Common myeloid progenitor, CD34-positive (primary cell): ENCODE measurements around the gene PPM1E.
"Not testable (repeated sequence)": the region's sequence is repeated elsewhere in the genome, so short reads cannot be mapped to it uniquely, and the experiment has no call there.

Experiments used
- CTCF ChIA-PET: fragments of 350-600 bp; sonication (Branson Sonifier 250); formaldehyde crosslinking; loops from one replicate; lab custom pipeline; 2021; ENCODE audit warnings: antibody characterized with exemption; lab: Charles Lee
- POLR2A ChIA-PET: fragments of 350-600 bp; sonication (Branson Sonifier 250); formaldehyde crosslinking; loops from one replicate; lab custom pipeline; 2021; ENCODE audit warnings: antibody characterized with exemption; lab: Charles Lee
- DNase-seq, 3 donors: peaks; one replicate each; pipeline versions ENCODE4 v3.0.0 to v3.0.0-alpha.2; 2013
- H3K27ac ChIP-seq, 2 experiments: 1 replicate in 1 of 2; 2 replicates in 1 of 2; pipeline ENCODE4 v1.7.0; 2013; ENCODE audit warnings: inconsistent platforms in 2 of 2, low read length in 2 of 2, mild to moderate bottlenecking in 2 of 2, low read depth in 1 of 2, moderate library complexity in 1 of 2; ENCODE audit not compliant: severe bottlenecking in 2 of 2, insufficient read depth in 1 of 2, poor library complexity in 1 of 2
- H3K27me3 ChIP-seq, 5 experiments: replicated peaks in 2 of 5; 1 replicate in 3 of 5; 2 replicates in 2 of 5; pipeline versions ENCODE4 v1.6.1 to v1.7.0; 2013; ENCODE audit warnings: low read length in 4 of 5, mild to moderate bottlenecking in 2 of 5, moderate library complexity in 2 of 5, inconsistent platforms in 1 of 5; ENCODE audit not compliant: insufficient read depth in 5 of 5, control insufficient read depth in 4 of 5
- H3K36me3 ChIP-seq, 4 experiments: 1 replicate in 2 of 4; 2 replicates in 2 of 4; pipeline versions ENCODE4 v1.6.1 to v1.7.0; 2013; ENCODE audit warnings: low read length in 3 of 4, control low read depth in 1 of 4, mild to moderate bottlenecking in 1 of 4; ENCODE audit not compliant: control insufficient read depth in 4 of 4, insufficient read depth in 4 of 4
- H3K4me1 ChIP-seq, 4 experiments: 1 replicate in 3 of 4; 2 replicates in 1 of 4; pipeline versions ENCODE4 v1.6.1 to v1.7.1; 2013; ENCODE audit warnings: low read length in 3 of 4, mild to moderate bottlenecking in 3 of 4, control low read depth in 1 of 4, inconsistent platforms in 1 of 4, moderate library complexity in 1 of 4; ENCODE audit not compliant: control insufficient read depth in 4 of 4, insufficient read depth in 4 of 4; ENCODE audit errors: control extremely low read depth in 1 of 4
- H3K4me3 ChIP-seq, 7 experiments: 1 replicate in 4 of 7; 2 replicates in 3 of 7; pipeline versions ENCODE4 v1.5.1 to v1.7.0; 2013; ENCODE audit warnings: mild to moderate bottlenecking in 7 of 7, low read length in 6 of 7, moderate library complexity in 6 of 7, inconsistent platforms in 2 of 7, low read depth in 2 of 7, control low read depth in 1 of 7; ENCODE audit not compliant: insufficient read depth in 4 of 7, control insufficient read depth in 1 of 7; ENCODE audit errors: extremely low read depth in 1 of 7
- H3K9me3 ChIP-seq, 5 experiments: 1 replicate in 4 of 5; 2 replicates in 1 of 5; pipeline versions ENCODE4 v1.6.1 to v1.7.1; 2013; ENCODE audit warnings: low read length in 4 of 5, mild to moderate bottlenecking in 2 of 5, inconsistent platforms in 1 of 5, low read depth in 1 of 5, moderate library complexity in 1 of 5; ENCODE audit not compliant: control insufficient read depth in 4 of 5, insufficient read depth in 2 of 5; ENCODE audit errors: control extremely low read depth in 1 of 5
- WGBS: methylation state at CpG from one replicate; pipeline ENCODE4 v1.1.5; 2013; ENCODE audit not compliant: insufficient coverage; 5-methylcytosine and 5-hydroxymethylcytosine counted together

Gene PPM1E

DNA sequence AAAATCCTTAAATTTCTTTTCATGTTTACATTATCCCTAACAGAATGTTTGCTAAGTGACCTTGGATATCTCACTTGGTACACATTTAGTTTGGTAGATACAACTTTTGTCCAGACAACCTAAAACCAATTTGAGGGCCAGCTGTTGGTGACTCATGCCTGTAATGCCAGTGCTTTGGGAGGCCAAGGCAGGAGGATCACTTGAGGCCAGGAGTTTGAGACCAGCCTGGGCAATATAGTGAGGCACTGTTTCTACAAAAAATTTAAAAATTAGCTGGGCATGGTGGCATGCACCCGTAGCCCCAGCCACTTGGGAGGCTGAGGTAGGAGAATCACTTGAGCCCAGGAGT, 202.0 kb downstream of the PPM1E start:
- H3K4me1 ChIP-seq, H3K4me3 ChIP-seq, H3K27me3 ChIP-seq, H3K36me3 ChIP-seq, CTCF ChIA-PET, H3K27ac ChIP-seq, POLR2A ChIA-PET, H3K9me3 ChIP-seq, DNase-seq: not testable (repeated sequence)
- WGBS, result no CpG with 5 or more reads among the region's 1 CpG

DNA sequence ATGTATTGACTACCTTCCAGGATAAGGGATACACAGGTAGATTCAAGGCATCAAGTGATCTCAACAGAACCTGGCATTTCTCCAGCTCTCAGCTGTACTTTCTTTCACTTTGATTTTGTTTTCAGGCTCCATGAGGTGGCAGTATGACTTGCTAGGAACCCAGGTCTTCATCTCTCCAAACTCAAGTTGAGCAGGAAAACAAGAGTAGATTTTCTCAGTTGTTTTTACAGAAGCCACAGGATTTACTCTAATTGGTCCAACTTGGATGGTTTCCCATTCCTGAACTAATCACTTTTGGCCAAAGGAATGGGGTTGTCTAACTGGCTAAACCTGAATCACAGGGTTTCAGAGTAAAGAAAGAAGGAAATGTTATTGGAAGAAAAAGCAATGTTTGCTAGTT, 204.4 kb downstream of the PPM1E start:
- H3K27ac ChIP-seq, result no peak overlapping the region
- DNase-seq, result peak; percentile 38 to 57 (median 50)
- CTCF ChIA-PET, result interaction anchor here (0.6 to 1.3 kb wide), 2 partner anchors 46 to 435 kb away, joined by 3 read pairs; no protein-coding TSS in a partner anchor

DNA sequence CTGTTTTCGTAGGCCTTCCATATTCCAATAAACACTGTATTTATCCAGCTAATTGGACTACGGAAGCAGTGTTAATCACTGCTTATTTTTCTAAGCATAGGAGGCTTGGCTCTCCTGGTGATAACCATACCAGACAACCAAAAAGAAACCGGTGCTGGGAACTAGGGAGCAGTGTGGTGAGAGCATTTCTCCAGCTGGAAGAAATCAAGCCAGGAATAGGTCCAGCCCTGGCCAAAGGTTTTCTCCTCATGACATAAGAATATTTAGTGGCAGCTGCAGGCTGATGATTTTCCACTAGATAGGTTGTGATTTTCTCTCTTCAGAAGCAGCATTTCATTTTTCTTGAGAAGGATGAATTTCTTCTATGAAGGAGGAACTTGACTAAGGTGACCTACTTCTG, 209.6 kb downstream of the PPM1E start:
- CTCF ChIA-PET, result no interaction called here
- H3K27me3 ChIP-seq, result no peaks in the 10 kb centered on the region
- H3K27ac ChIP-seq, result no peak overlapping the region
- no peaks in the 10 kb centered on the region for H3K36me3 ChIP-seq
- H3K4me1 ChIP-seq, result no peaks in the 10 kb centered on the region
- DNase-seq, result no peak
- POLR2A ChIA-PET, result no interaction called here
- no peaks in the 10 kb centered on the region for H3K9me3 ChIP-seq
- WGBS, result no CpG with 5 or more reads among the region's 3 CpGs
- H3K4me3 ChIP-seq, result no peak overlapping the region

More for the DNA sequence above, 204.4 kb downstream of the PPM1E start:
- Histone ChIP-seq H3K27me3 (no peaks in the 10 kb centered on the region), H3K4me1 (no peaks in the 10 kb centered on the region), H3K36me3 (no peaks in the 10 kb centered on the region), H3K4me3 (no peak overlapping the region), H3K9me3 (no peaks in the 10 kb centered on the region)
- POLR2A ChIA-PET, result no interaction called here

DNA sequence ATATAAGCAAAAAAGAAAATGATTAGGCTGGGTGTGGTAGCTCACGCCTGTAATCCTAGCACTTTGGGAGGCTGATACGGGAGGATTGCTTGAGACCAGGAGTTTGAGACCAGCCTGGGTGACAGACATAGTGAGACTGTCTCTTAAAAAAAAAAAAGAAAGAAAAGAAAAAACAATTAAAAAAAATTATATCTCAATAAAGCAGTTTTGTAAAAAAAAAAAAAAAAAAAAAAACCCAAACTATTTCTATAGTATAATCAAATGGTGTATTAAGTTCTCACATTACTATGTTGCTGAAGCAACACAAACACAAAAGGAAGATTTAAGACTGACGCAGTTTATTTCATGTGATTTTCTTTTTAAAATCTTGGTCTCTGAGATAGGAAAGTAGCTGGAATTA, 210.6 kb downstream of the PPM1E start:
- Histone ChIP-seq H3K27ac (no peak overlapping the region), H3K9me3 (no peaks in the 10 kb centered on the region), H3K4me3 (no peak overlapping the region), H3K27me3 (no peaks in the 10 kb centered on the region), H3K4me1 (no peaks in the 10 kb centered on the region), H3K36me3 (no peaks in the 10 kb centered on the region)
- no CpG with 5 or more reads among the region's 3 CpGs for WGBS
- ChIA-PET POLR2A (interaction anchor here (0.6 kb wide), 1 partner anchor 70 kb away, joined by 3 read pairs; no protein-coding TSS in a partner anchor), CTCF (interaction anchor here (0.9 kb wide), 1 partner anchor 11 kb away, joined by 3 read pairs; no protein-coding TSS in a partner anchor)
- no peak for DNase-seq

DNA sequence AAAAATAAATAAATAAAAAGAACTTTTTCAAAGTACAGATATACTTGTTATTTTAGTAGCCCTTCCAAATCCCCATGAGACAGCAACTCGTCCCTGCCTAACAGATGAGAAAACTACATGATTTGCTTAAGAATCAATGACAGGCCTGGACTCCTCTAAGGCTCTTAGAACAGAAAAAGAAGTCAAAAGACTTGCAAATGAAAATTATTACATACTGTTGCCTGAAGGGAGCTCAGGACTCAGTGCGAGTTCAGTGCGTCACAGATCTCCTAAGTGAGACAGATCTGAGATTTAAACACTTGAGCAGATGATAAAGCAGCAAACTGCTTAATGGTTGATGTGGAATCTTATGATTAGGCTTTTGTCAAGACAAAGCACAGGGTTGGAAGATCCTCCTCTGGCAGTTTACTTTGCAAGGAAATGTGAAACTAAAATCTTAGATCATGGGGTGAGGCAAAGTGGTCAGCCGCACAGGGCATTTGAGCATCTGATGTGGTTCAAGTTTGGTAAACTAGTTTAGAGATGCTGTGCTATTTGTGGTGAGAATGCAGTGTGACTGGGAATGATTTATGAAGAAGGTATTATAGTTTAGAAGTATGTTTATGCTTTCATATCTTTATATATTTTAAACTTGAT, 212.9 kb downstream of the PPM1E start:
- 100% methylated on average over 3 of the region's 4 CpGs for WGBS
- Histone ChIP-seq H3K27me3 (no peaks in the 10 kb centered on the region), H3K27ac (no peak overlapping the region), H3K9me3 (no peaks in the 10 kb centered on the region), H3K36me3 (no peaks in the 10 kb centered on the region), H3K4me1 (no peaks in the 10 kb centered on the region), H3K4me3 (no peak overlapping the region)
- CTCF ChIA-PET, result no interaction called here
- no peak for DNase-seq
- POLR2A ChIA-PET, result no interaction called here

DNA sequence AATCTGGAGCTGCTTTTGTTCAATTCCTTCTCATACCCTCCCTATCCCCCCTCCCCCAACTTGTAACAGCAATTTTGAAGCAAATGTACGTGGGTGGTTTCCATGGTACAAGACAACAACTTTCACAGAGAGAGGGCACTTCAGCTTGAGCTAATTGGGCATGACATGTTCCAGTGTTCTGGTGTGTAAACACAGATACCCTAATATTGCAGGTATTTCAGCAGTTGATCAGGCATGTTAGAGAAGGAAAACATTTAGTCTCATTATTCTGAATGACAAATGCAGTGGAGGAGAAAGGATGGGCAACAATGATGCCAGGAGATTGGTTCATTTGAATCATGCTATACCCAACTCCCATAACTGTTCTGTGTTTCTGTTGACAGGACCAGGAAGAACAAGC, 213.5 kb downstream of the PPM1E start:
- no CpG with 5 or more reads among the region's 1 CpG for WGBS
- ChIA-PET POLR2A (no interaction called here), CTCF (no interaction called here)
- DNase-seq, result no peak
- Histone ChIP-seq H3K9me3 (no peaks in the 10 kb centered on the region), H3K27me3 (no peaks in the 10 kb centered on the region), H3K36me3 (no peaks in the 10 kb centered on the region), H3K4me3 (no peak overlapping the region), H3K4me1 (peaks cover 0 to 2% (median 0%) of the 10 kb centered on the region in 4 experiments), H3K27ac (no peak overlapping the region)

DNA sequence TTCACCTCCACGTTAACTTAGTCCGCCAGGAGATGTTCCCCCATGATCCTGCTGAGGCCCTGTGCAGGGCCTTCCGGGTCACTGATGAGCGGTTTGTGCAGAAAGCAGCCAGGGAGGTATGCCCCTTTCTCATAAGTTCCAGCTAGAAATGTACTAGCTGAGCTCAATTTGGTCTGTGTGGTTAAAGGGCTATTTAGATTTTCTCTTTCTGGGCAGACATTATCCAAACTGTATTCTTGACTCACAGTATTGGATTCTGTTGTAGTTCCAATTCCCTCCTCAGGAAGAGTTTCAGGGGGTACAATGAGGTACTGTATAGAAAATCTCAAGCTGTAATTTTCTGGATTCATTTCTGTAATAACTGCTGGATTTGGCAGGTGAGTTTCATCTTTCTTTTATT, 214.0 kb downstream of the PPM1E start:
- no peaks in the 10 kb centered on the region for H3K36me3 ChIP-seq
- H3K27ac ChIP-seq, result no peak overlapping the region
- ChIA-PET CTCF (no interaction called here), POLR2A (no interaction called here)
- no peak overlapping the region for H3K4me3 ChIP-seq
- peaks cover 0 to 3% (median 0%) of the 10 kb centered on the region in 4 experiments for H3K4me1 ChIP-seq
- no peaks in the 10 kb centered on the region for H3K9me3 ChIP-seq
- no peaks in the 10 kb centered on the region for H3K27me3 ChIP-seq
- no peak for DNase-seq
- 100% methylated on average over 4 of the region's 4 CpGs for WGBS
